NCI-H510A treated with DMSO at 0.1 percent for 48 hours (cell line): ENCODE measurements around the gene TRIM41.
"Not testable (repeated sequence)": the region's sequence is repeated elsewhere in the genome, so short reads cannot be mapped to it uniquely, and the experiment has no call there.

Experiments
- DNase-seq: peaks from one replicate; lab custom pipeline; 2025; lab: John Stamatoyannopoulos, UW

Gene TRIM41

DNA sequence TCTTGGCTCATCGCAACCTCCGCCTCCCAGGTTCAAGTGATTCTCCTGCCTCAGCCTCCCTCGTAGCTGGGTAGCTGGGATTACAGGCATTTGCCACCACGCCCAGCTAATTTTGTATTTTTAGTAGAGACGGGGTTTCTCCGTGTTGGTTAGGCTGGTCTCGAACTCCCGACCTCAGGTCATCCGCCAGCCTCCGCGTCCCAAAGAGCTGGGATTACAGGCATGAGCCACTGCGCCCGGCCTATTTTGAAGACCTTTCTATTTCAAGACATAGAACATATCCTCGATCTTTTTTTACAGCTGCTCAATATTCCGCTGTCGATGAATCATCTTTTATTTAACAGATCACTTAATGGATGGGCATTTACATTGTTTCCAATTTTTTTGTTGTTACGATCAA is 12.4 kb upstream of the TRIM41 start:
- DNase-seq, result not testable (repeated sequence)

DNA sequence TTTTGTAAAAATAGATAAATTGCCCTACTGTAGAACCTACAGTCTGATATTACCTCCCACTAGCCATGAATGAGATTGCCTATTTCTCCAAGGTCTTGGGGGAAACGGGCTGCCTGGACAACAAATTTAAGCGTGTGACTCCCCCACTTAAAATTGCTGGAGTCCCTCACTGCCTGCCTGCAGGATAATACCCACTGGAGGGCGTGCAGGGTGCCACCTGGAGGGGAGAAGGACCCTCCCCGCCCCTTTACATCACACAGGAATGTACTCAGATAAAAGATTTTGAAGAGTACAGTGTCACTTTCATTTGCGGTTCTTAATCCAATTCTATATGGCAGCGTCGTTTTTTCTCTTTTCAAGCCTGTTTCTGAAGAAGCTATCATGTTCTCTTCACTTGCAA is 11.9 kb upstream of the TRIM41 start:
- no peak for DNase-seq

DNA sequence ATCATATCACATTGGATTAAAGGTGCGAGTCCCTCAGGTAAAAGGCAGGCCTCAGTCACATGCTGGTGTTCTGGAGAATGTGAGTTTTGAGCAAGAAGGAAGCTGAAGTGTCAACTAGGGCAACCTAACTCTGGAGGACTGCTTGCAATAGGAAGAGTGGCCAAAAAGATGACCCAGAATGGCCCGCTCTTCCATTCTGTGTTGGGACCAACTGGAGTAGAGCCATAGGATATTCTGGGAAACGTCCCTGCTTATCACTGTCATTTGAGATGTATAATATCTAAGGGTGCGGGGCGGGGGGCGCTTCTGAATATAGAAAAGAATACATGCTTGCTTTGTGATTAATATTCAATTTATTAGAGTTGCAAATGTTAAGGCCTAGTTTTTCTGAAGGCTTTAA is 11.0 kb upstream of the TRIM41 start:
- no peak for DNase-seq

DNA sequence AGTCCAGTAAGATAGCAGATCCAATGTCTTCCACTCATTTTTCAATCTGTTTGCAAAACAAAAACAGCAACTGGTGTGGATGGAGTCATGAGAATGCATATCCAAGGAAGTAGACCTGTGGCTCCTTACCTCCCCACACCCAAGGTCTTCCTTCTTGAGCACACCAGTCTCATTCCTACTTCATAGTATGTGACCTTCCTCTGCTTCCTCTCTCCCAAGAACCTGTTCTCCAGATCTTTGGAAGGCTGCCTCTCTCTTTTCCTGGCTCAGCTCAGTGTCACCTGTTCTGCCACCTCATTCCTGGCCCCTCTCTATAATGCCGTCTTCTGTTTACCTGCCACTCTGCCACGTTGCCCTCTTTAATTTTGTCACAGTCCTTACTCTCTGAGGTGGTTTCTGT is 10.1 kb upstream of the TRIM41 start:
- no peak for DNase-seq

DNA sequence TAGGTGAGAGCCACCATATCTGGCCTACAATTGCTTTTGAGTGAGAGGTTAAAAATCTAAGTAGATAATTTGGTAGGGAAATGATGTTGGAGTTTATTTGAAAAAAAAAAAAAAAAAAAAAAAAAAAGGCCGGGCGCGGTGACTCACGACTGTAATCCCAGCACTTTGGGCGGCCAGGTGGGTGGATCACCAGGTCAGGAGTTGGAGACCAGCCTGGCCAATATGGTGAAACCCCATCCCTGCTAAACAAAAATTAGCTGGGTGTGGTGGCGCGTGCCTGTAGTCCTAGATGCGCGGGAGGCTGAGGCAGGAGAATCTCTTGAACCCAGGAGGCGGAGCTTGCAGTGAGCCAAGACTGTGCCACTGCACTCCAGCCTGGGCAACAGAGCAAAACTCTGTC is 8.8 kb upstream of the TRIM41 start:
- DNase-seq, result not testable (repeated sequence)

DNA sequence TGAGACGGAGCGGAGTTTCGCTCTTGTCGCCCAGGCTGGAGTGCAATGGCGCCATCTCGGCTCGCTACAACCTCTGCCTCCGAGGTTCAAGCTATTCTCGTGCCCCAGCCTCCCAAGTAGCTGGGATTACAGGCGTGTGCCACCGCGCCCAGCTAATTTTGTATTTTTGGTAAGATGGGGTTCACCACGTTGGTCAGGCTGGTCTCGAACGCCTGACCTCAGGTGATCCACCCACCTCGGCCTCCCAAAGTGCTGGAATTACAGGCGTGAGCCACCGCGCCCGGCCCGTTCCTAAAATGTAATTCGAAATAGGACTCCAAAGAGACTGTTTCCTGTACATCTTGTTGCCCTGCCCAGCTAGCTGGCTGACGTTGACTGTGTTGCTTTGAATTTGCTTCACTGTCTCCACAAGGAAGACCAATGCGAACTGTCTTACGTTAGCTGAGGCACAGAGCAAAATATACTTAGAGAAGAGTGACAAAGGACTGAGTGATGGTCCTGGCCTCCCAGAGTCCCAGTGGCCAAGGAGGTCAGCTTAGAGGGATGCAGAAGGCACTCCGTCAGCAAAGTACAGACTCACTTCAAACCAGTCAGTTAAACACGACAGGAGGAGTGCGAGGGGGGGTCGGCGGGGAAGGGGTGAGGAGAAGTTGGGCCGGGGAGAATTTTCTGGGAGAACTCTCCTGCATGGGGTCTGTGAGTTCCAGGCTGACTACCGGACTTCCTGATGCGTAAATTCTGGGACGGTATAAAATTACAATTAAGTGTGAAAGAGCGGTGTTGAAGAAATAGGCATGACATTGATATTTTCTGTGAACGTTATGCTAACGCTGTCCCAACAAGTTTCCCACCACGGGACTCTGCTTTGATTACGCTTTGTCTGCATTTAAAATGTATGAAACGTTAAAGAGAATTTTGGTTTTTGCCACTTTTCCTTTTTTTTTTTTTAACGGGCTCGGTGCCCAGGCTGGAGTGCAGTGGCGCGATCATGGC is 6.8 kb upstream of the TRIM41 start:
- no peak for DNase-seq

DNA sequence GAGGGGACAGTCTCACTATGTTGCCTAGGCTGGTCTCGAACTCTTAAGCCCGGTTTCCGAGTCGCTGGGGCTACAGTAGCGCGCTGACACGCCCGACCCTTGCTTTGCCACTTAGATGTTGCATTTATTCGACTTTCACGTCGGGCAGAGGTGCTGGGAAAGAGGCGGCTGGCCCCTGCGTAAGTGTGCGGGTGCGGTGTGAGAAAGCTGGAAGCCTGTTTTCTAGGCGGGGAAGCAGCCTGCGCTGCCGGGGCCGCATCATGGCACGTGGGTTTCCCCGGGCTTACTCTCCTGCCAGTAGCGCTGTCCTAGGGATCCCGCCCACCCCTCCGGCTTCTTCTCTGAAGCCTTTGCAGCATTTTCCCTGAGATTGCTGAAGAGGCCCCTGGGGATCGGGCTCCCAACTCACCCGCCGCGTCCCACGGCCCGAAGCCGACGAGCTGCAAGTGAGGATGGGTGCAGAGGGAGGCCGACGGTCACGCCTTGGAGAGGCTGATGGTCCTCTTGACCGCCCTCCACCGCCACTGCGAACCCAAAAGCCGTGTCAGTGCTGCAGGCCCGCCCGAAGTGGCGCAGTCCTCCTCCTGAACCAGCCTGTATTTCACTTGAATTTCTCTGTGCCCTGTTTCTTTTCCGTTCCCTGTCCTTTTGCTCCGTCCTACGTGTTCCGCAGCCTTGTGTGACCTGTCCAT is 5.8 kb upstream of the TRIM41 start:
- no peak for DNase-seq

DNA sequence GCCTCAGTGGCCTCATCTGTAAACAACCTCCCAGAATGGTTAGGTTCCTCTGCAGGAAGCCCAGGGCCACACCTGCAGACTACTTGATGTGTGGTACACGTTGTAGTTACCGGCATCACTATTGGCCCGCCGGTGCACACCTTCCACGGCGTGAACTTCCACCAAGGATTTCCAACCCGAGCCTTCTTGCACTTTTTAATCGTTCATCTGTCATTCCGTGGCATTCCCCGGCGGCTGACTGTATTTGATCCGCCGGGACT is 5.3 kb upstream of the TRIM41 start:
- DNase-seq, result no peak

DNA sequence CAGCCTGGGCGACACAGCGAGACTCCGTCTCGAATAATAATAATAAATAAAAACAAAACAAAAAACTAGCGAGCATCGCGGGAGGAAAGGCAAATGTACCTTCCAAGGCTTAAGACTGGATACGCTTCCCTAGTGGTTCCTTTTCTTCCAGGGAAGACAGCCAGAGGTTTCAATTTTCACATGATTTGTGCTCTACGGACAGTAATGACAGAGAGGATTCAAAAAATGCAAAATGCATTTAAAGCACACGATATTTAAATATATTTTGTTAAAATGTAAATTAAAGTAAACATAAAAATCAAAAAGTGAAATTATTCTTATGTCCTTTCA is 4.3 kb upstream of the TRIM41 start:
- no peak for DNase-seq

DNA sequence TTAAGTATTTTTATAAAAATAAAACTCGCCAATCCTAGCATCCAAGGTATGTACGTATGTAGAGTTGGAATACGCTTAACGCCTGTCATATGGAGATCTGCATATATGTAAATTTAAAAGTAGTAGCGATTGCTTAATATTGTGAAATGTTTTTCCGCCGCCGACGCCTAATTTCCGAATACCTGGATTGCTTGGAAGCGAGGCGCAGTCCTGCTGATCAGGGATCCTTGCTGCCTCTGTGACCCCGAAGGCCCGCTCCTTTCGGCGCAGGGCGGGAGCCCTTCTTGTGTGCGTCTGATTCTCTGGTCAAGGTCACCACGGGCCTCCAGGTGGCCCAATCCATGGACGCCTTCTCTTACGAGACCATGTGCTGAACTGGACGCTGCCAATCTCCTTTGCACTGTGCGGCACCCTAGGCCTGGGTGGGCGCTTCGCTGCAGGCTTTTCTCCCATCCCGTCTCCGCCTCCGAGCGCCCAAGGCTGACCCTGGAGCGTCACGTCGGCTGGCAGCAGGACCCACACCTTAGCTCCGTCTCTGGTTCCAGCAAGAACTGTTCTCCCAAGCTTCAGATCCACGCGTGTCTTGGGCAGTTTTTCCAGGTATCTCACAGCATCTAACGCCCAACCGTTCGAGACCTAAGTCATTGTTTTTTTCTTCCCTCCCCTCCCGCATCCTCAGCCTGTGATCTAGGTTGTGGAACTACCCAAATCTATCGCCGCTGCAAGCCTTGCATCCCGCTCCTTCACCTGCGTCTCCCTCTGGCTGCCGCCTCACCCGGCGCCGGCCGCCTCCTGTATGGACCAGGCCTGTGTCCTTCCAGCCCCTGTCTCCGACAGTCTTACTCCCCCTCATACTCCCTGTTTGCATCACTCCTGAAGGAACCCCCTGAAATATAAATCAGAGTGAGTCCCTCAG is 3.6 kb upstream of the TRIM41 start:
- DNase-seq, result no peak

DNA sequence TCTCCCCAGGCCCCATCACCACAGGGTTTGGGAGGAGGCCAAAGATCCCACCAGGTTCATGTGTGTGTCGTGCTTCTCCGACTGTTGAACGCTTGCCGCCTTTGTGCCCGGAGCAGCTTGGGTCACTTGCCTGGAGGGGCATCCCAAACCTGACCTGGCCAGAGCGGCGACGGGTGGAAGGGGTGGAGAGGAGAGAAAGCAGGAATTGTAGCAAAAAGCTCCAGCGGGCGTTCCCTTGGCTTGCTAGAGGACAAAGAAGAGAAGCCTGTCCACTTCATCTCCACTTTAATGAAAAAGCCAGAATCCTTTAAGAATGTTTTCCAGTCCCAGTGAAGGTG is 2.9 kb upstream of the TRIM41 start:
- DNase-seq, result no peak

DNA sequence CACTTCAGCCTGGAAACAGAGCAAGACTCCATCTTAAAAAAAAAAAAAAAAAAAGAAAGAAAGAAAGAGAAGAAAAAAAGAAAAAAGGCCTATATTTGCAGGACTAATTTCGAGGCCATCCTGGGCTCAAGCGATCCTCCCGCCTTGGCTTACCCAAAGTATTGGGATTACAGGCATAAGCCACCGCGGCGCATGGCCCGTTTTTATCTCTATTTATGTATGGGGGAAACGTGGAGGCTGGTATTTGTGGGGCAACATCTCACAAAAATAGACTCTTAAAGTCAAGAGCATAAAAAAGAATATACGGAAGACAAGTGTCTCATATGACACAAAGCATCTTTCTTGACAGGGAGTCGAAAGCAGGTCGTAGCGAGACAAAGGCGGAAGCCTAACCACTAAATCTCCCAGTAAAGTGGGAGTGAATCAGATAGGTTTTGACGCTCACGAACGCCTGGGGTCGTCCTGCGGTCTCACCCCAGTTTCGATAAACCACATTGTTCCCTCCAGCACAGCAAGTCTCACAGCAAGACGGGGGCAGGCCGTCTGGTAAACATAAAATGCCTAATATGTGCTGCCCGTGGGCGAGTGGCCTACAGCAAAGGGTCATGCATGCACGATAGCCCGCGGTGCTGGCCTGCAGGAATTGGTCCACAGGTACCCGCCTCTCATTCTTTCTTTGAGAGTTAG is 1.8 kb upstream of the TRIM41 start:
- DNase-seq, result no peak

DNA sequence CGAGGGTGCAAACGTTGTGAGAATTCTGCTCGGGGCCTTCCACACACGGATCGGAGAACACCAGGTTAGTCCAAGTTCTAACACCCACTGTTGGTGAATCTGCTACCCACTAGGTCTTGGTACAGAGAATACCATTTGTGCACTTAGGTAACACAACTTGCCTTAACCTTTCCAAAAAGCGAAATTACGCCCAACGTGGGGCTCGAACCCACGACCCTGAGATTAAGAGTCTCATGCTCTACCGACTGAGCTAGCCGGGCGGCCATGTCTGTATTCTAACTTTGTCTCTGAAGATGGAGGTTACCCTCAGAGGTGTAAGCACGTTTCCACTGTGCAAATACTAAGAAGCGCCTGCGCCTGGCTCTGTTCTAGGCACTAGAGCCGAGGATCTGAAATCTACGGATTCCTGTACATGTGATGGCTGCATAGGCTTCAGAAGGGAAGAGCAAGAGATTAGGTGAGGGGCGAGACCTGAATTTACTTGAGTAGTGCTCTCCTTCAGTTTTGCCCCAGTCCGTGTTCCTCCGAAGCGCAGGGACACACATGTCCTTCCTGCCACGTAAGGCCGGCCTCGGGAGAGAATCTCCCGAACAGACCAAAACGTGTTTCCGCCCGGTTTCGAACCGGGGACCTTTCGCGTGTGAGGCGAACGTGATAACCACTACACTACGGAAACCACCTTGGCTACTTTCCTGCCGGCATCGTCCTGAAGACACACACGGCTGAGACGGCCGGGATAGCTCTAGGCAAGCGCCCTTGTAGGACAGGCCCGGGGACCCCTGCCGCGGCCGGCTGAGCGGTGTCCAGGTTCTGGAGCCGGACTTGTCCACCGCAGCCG is 1.1 kb upstream of the TRIM41 start:
- no peak for DNase-seq

DNA sequence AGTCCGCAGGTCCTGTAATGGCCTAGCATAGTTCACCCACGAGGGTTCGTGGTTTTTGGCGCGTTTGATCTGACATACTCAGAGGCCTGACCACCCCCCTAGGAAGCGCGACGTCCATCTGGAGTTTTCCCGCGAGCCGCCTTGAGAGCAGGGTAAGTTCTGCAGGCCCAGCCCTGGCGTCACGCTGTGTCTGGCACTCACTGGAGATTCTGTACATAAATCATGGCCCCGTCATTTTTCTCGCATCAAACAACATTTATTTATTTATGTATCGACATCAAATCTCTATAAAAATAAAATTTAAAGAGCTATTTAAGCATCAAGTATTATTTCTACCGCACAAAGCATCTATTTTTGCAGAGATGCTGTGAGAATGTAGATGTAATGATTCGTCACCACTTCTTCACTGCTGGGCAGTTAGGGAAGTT is 437 bp upstream of the TRIM41 start:
- no peak for DNase-seq

DNA sequence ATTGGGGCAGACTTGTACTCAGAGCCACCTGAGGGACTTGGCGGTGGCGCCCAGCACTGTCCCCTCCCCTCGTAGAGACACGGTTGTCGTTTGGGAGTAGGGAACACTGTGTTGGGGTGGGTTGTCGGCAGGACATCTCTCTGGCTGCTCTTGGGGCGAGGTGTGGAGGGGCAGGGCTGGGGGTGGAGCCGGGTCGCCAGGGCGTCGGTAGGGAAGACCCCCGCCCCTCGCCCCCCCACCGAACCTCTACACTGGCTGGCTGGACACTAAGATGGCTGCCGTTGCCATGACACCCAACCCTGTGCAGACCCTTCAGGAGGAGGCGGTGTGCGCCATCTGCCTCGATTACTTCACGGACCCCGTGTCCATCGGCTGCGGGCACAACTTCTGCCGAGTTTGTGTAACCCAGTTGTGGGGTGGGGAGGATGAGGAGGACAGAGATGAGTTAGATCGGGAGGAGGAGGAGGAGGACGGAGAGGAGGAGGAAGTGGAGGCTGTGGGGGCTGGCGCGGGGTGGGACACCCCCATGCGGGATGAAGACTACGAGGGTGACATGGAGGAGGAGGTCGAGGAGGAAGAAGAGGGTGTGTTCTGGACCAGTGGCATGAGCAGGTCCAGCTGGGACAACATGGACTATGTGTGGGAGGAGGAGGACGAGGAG is 778 bp downstream of the TRIM41 start:
- DNase-seq, result no peak

DNA sequence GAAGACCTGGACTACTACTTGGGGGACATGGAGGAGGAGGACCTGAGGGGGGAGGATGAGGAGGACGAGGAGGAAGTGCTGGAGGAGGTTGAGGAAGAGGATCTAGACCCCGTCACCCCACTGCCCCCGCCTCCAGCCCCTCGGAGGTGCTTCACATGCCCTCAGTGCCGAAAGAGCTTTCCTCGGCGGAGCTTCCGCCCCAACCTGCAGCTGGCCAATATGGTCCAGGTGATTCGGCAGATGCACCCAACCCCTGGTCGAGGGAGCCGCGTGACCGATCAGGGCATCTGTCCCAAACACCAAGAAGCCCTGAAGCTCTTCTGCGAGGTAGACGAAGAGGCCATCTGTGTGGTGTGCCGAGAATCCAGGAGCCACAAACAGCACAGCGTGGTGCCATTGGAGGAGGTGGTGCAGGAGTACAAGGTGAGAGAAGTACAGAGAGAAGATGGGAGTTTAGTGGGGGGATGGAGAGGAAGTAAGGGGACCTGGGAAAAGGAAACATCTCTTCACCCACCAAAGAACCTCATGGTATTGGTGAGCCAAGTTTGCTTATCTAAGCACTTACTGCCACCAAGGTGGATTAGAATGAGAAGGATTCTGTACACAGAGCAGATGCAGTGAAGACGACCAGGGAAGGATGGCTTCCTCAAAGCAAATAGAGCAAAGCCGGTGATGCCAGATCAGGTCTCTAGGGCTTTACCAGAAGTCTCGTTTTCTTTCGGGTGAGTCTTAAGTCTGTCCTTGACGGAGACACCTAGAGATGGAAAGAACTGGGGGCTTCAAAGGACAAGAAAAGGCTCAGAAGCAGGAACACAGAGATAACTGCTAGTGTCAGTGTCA is 1.5 kb downstream of the TRIM41 start:
- no peak for DNase-seq

DNA sequence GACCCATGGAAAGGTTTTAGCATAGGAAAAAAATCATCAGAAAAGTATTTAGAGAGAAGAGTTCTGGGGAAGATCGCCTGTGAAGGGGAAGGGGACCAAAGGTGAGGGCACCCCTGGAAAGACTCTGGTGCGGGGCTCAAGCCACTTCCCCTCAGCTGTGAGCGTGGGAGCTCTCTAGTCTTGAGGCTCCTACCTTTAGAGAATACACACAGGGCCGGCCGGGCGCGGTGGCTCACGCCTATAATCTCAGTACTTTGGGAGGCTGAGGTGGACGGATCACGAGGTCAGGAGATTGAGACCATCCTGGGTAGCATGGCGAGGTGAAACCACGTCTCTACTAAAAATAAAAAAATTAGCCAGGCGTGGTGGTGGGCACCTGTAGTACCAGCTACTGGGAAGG is 6.9 kb downstream of the TRIM41 start:
- DNase-seq, result no peak

DNA sequence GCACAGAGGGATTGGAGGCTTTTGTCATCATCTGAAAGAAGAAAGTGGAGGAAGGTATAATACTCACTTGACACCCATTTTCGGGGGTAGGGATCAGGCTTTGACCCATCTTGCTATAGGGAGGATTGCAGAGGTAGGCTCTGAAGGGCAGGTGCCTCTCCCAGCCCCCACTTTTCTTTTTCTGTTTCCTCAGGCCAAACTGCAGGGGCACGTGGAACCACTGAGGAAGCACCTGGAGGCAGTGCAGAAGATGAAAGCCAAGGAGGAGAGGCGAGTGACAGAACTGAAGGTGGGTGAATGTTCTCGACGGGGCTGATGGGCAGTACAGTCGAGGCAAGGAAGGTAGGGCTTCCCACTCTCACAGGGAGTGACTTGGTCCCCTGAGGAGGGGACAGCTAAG is 7.5 kb downstream of the TRIM41 start:
- DNase-seq, result no peak

DNA sequence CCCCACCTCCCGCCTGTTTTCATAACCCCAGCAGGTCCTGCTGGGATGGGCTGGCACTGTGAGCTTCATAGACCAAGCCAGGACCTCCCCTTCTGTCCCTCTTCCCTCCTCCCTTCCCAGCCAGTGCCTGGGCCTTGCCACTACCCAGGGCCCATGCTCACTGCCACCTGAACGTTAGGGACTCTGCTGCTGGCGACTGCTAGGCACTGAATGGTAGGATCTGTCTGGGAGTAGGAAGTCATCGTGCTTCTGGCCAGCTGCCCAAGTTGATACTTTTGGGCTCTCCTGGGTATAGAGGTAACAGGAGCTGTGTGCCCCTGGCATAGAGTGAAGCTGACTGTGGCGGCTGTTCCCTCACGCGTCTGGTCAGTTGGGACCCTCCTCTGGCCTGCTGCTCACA is 8.4 kb downstream of the TRIM41 start:
- no peak for DNase-seq

DNA sequence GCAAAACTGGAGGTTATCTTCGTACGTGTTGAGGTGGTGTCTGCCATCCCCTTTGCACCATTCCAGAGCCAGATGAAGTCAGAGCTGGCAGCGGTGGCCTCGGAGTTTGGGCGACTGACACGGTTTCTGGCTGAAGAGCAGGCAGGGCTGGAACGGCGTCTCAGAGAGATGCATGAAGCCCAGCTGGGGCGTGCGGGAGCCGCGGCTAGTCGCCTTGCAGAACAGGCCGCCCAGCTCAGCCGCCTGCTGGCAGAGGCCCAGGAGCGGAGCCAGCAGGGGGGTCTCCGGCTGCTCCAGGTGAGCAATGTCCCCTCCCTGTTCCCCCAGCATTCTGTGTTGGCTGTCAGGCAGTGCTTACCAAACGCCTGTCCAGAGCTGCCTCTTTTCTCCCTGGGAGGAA is 9.5 kb downstream of the TRIM41 start:
- no peak for DNase-seq
